GM19099 (cell line): ENCODE data around the gene IRF2BPL.

ENCODE experiments used
- POLR2A ChIP-seq: IDR thresholded peaks from 3 replicates; pipeline ENCODE4 v1.6.1; 2011; ENCODE audit warnings: low read depth; ENCODE audit not compliant: insufficient read length; ENCODE audit errors: extremely low read depth

Gene IRF2BPL

GRCh38 chr14:77028384-77029231 lies at the start of gene IRF2BPL:
TSS of gene IRF2BPL (minus strand) at chr14:77028708. CDS start at chr14:77027792, 916 bp downstream.
- TF ChIP-seq POLR2A = peak; percentile 91

- TF ChIP-seq POLR2A = no peak
These were observed 48.5 kb upstream of the IRF2BPL start for GRCh38 chr14:77077040-77077439.

GRCh38 chr14:77076113-77076631 lies 47.7 kb upstream of the IRF2BPL start:
- no peak for TF ChIP-seq POLR2A

GRCh38 chr14:77074969-77075368 lies 46.5 kb upstream of the IRF2BPL start:
- TF ChIP-seq POLR2A = no peak

GRCh38 chr14:77071938-77072388 lies 43.5 kb upstream of the IRF2BPL start:
- TF ChIP-seq POLR2A = no peak

- TF ChIP-seq POLR2A = no peak
These were observed 41.0 kb upstream of the IRF2BPL start for GRCh38 chr14:77069551-77069950.

- TF ChIP-seq POLR2A = no peak
These were observed 40.2 kb upstream of the IRF2BPL start for GRCh38 chr14:77068517-77069200.

- TF ChIP-seq POLR2A = no peak
These were observed 39.4 kb upstream of the IRF2BPL start for GRCh38 chr14:77067632-77068516.

GRCh38 chr14:77066578-77067172 lies 38.2 kb upstream of the IRF2BPL start:
- TF ChIP-seq POLR2A = no peak

- no peak for TF ChIP-seq POLR2A
These were observed 37.5 kb upstream of the IRF2BPL start for GRCh38 chr14:77065851-77066577.

GRCh38 chr14:77064521-77065178 lies 36.1 kb upstream of the IRF2BPL start:
- TF ChIP-seq POLR2A = no peak

GRCh38 chr14:77063571-77064171 lies 35.2 kb upstream of the IRF2BPL start:
- TF ChIP-seq POLR2A = no peak

- TF ChIP-seq POLR2A = no peak
These were observed 33.8 kb upstream of the IRF2BPL start for GRCh38 chr14:77062261-77062660.

GRCh38 chr14:77061630-77062257 lies 33.2 kb upstream of the IRF2BPL start:
- TF ChIP-seq POLR2A = no peak
